Right cardiac atrium (tissue), 5 donors: ENCODE data around the gene FLAD1. TPM values are rescaled to one million over a fixed set of nuclear protein-coding genes. Genes with fewer than 3 reads are reported as not detected.

ENCODE experiments used
- ATAC-seq, 2 donors: fragments of 200-7000 bp; cut with Tn5 transposase; one replicate each; pipeline versions ENCODE4 v1.8.0 to v1.9.1; 2020; ENCODE audit warnings: moderate library complexity in 2 of 2, mild to moderate bottlenecking in 1 of 2
- DNase-seq, 3 donors: peaks; one replicate each; pipeline ENCODE4 v3.0.0-alpha.2; 2020
- H3K27ac ChIP-seq: one replicate; pipeline ENCODE4 v1.5.1; 2013; ENCODE audit warnings: mild to moderate bottlenecking, low read length, control low read depth, moderate library complexity
- H3K27me3 ChIP-seq: one replicate; pipeline ENCODE4 v1.6.1; 2013; ENCODE audit not compliant: control insufficient read depth, insufficient read depth
- H3K4me1 ChIP-seq: one replicate; pipeline ENCODE4 v1.6.1; 2013; ENCODE audit warnings: low read length; ENCODE audit not compliant: control insufficient read depth, insufficient read depth
- H3K4me3 ChIP-seq: one replicate; pipeline ENCODE4 v1.5.1; 2013; ENCODE audit warnings: low read length, control low read depth
- H3K9me3 ChIP-seq: one replicate; pipeline ENCODE4 v1.6.1; 2013; ENCODE audit warnings: low read length; ENCODE audit not compliant: control insufficient read depth
- WGBS: extraction: QIAGEN DNeasy Blood & Tissue Kit; methylation state at CpG from one replicate; pipeline ENCODE4 v1.1.7; 2013; 5-methylcytosine and 5-hydroxymethylcytosine counted together
- intact Hi-C, 4 donors: fragments of 100-400 bp; cut with DNase I; formaldehyde crosslinking; loops; one replicate each; pipeline versions ENCODE4 v1.11.0 to v1.14.0; 2022 to 2023
- polyA plus RNA-seq: library from polyadenylated mRNA; stranded (reverse); fragments of 200-250 nt; gene quantifications from one replicate; pipeline ENCODE4 v1.2.3, GENCODE V29; 2013
- total RNA-seq, 4 donors: library from RNA; stranded (reverse); fragmentation: NEBNext Ultra II Directional; extraction: Animal tissue kit (Norgen Biotek cat#: 25700); gene quantifications; one replicate each; pipeline ENCODE4 v1.2.1, GENCODE V29; 2021
- donor health status: healthy with polysubstance abuse.
- donor health status: DM: no; HTN: yes; CAD: no.
- donor health status: DM: no; HTN: no; CAD: no.
- donor health status: DM: no; HTN: yes; CAD: no; lungs with severe emphysema.
- donor health status: DM: yes; HTN: yes; CAD: no.

Gene FLAD1
- total and polyA plus RNA-seq, 5 donors = 22.8 to 32.7 (median 25.3) TPM

- H3K4me1 ChIP-seq = peaks cover 10% of the 10 kb centered on the region
- WGBS = 75% methylated on average over 8 of the region's 8 CpGs
- intact Hi-C loops = no loop called here
Measured at GRCh38 chr1:154940651-154941194, 42.4 kb upstream of the FLAD1 start.

GRCh38 chr1:154941333-154942013 is 41.7 kb upstream of the FLAD1 start:
- no peaks in the 10 kb centered on the region for H3K27me3 ChIP-seq
- H3K4me3 ChIP-seq = no peak overlapping the region
- WGBS = 63% methylated on average over 5 of the region's 5 CpGs
- ATAC-seq = no peak
- peaks cover 9% of the 10 kb centered on the region for H3K4me1 ChIP-seq
- no peak for DNase-seq
- no peak overlapping the region for H3K27ac ChIP-seq
- H3K9me3 ChIP-seq = no peaks in the 10 kb centered on the region
- intact Hi-C loops = no loop called here

More at GRCh38 chr1:154940651-154941194, 42.4 kb upstream of the FLAD1 start:
- Histone ChIP-seq H3K9me3 (no peaks in the 10 kb centered on the region), H3K4me3 (no peak overlapping the region), H3K27me3 (no peaks in the 10 kb centered on the region), H3K27ac (no peak overlapping the region)
- ATAC-seq (no peak), DNase-seq (no peak)

GRCh38 chr1:154943649-154944400 is 39.3 kb upstream of the FLAD1 start:
- peak in 2 of 3 donors; percentile 64 to 73 for DNase-seq
- Histone ChIP-seq H3K4me3 (no peak overlapping the region), H3K27ac (peak overlapping the region; percentile 42), H3K9me3 (no peaks in the 10 kb centered on the region), H3K4me1 (peaks cover 6% of the 10 kb centered on the region), H3K27me3 (no peaks in the 10 kb centered on the region)
- WGBS = 41% methylated on average over 6 of the region's 6 CpGs
- intact Hi-C loops = no loop called here
- ATAC-seq = peak; percentile 32 to 48

- H3K4me1 ChIP-seq = peaks cover 6% of the 10 kb centered on the region
Measured at GRCh38 chr1:154944401-154945159, 38.6 kb upstream of the FLAD1 start.

GRCh38 chr1:154945160-154945961 is 37.8 kb upstream of the FLAD1 start:
- DNase-seq (no peak), ATAC-seq (no peak)
- intact Hi-C loops = no loop called here
- peaks cover 3% of the 10 kb centered on the region for H3K4me1 ChIP-seq
- 80% methylated on average over 15 of the region's 15 CpGs for WGBS
- no peaks in the 10 kb centered on the region for H3K9me3 ChIP-seq
- H3K27ac ChIP-seq = peak overlapping the region; percentile 9
- no peak overlapping the region for H3K4me3 ChIP-seq
- H3K27me3 ChIP-seq = no peaks in the 10 kb centered on the region

More at GRCh38 chr1:154944401-154945159, 38.6 kb upstream of the FLAD1 start:
- intact Hi-C loops = no loop called here
- H3K27ac ChIP-seq = peak overlapping the region; percentile 42
- 38% methylated on average over 9 of the region's 9 CpGs for WGBS
- H3K9me3 ChIP-seq = no peaks in the 10 kb centered on the region
- H3K4me3 ChIP-seq = no peak overlapping the region
- H3K27me3 ChIP-seq = no peaks in the 10 kb centered on the region
- ATAC-seq (no peak), DNase-seq (peak in 1 of 3 donors; percentile 74)

- Histone ChIP-seq H3K27me3 (no peaks in the 10 kb centered on the region), H3K4me3 (no peak overlapping the region), H3K4me1 (peaks cover 3% of the 10 kb centered on the region), H3K9me3 (no peaks in the 10 kb centered on the region), H3K27ac (no peak overlapping the region)
- ATAC-seq (no peak), DNase-seq (peak in 1 of 3 donors; percentile 21)
- intact Hi-C loops = no loop called here
- WGBS = 78% methylated on average over 17 of the region's 17 CpGs
Measured at GRCh38 chr1:154945962-154946850, 36.9 kb upstream of the FLAD1 start.

- no peaks in the 10 kb centered on the region for H3K9me3 ChIP-seq
- H3K4me3 ChIP-seq = no peak overlapping the region
- intact Hi-C loops = no loop called here
- ATAC-seq = no peak
- no peak overlapping the region for H3K27ac ChIP-seq
- DNase-seq = peak in 1 of 3 donors; percentile 51
- no peaks in the 10 kb centered on the region for H3K27me3 ChIP-seq
- peaks cover 9% of the 10 kb centered on the region for H3K4me1 ChIP-seq
- 93% methylated on average over 11 of the region's 11 CpGs for WGBS
Measured at GRCh38 chr1:154948079-154948478, 35.1 kb upstream of the FLAD1 start.

- WGBS = 70% methylated on average over 15 of the region's 15 CpGs
- H3K9me3 ChIP-seq = no peaks in the 10 kb centered on the region
- H3K4me1 ChIP-seq = peaks cover 22% of the 10 kb centered on the region
- intact Hi-C loops = loop anchor here in 1 of 4 donors (10.0 kb wide), 1 partner anchor 113 kb away; the partner anchor contains the start of gene EFNA4
- no peak overlapping the region for H3K4me3 ChIP-seq
- DNase-seq (peak in 2 of 3 donors; percentile 39 to 55), ATAC-seq (no peak)
- H3K27ac ChIP-seq = no peak overlapping the region
- H3K27me3 ChIP-seq = no peaks in the 10 kb centered on the region
Measured at GRCh38 chr1:154951901-154952657, 31.1 kb upstream of the FLAD1 start.

GRCh38 chr1:154952664-154953063 is 30.5 kb upstream of the FLAD1 start:
- ATAC-seq = no peak
- 80% methylated on average over 6 of the region's 6 CpGs for WGBS
- H3K4me1 ChIP-seq = peaks cover 22% of the 10 kb centered on the region

More at GRCh38 chr1:154952664-154953063, 30.5 kb upstream of the FLAD1 start:
- Histone ChIP-seq H3K27ac (no peak overlapping the region), H3K9me3 (no peaks in the 10 kb centered on the region), H3K4me3 (no peak overlapping the region), H3K27me3 (no peaks in the 10 kb centered on the region)
- DNase-seq = no peak
- intact Hi-C loops = loop anchor here in 1 of 4 donors (10.0 kb wide), 1 partner anchor 112 kb away; the partner anchor contains the start of gene EFNA4
